Measurements from ENCODE around the gene RPA1. TPM values are rescaled to one million over a fixed set of nuclear protein-coding genes. Genes with fewer than 3 reads are reported as not detected.

Gene RPA1
- total RNA-seq, 2 donors from 2014 or later, result 63.4 to 105 TPM

- H3K27ac ChIP-seq, result no peak overlapping the region
- H3K27me3 ChIP-seq, result no peaks in the 10 kb centered on the region
- no peak overlapping the region for H3K9ac ChIP-seq (ENCODE audit: low read depth in 2 of 2, low read length in 2 of 2)
- intact Hi-C loops (cut with DNase I), result no loop called here
- DNase-seq, result no peak
- TF ChIP-seq, protein P1, sequence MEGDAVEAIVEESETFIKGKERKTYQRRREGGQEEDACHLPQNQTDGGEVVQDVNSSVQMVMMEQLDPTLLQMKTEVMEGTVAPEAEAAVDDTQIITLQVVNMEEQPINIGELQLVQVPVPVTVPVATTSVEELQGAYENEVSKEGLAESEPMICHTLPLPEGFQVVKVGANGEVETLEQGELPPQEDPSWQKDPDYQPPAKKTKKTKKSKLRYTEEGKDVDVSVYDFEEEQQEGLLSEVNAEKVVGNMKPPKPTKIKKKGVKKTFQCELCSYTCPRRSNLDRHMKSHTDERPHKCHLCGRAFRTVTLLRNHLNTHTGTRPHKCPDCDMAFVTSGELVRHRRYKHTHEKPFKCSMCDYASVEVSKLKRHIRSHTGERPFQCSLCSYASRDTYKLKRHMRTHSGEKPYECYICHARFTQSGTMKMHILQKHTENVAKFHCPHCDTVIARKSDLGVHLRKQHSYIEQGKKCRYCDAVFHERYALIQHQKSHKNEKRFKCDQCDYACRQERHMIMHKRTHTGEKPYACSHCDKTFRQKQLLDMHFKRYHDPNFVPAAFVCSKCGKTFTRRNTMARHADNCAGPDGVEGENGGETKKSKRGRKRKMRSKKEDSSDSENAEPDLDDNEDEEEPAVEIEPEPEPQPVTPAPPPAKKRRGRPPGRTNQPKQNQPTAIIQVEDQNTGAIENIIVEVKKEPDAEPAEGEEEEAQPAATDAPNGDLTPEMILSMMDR (IDR thresholded peaks at IDR 0.05), result no peak
- H3K9me3 ChIP-seq, result no peaks in the 10 kb centered on the region
- no peaks in the 10 kb centered on the region for H3K36me3 ChIP-seq
- H3K4me3 ChIP-seq, result no peak overlapping the region
- no peaks in the 10 kb centered on the region for H3K4me1 ChIP-seq
These were observed 100.5 kb downstream of the RPA1 start for GRCh38 chr17:1930337-1930645.

GRCh38 chr17:1931844-1932579, 102.2 kb downstream of the RPA1 start:
- no peak overlapping the region for H3K9ac ChIP-seq (ENCODE audit: low read depth in 2 of 2, low read length in 2 of 2)
- H3K9me3 ChIP-seq, result no peaks in the 10 kb centered on the region
- no peak overlapping the region for H3K27ac ChIP-seq
- no peaks in the 10 kb centered on the region for H3K4me1 ChIP-seq
- H3K4me3 ChIP-seq, result no peak overlapping the region
- DNase-seq, result peak; percentile 28
- TF ChIP-seq, protein P1 (IDR thresholded peaks at IDR 0.05), result no peak
- H3K36me3 ChIP-seq, result no peaks in the 10 kb centered on the region
- H3K27me3 ChIP-seq, result no peaks in the 10 kb centered on the region
- intact Hi-C loops (cut with DNase I), result no loop called here

GRCh38 chr17:1933875-1934715, 104.3 kb downstream of the RPA1 start:
- intact Hi-C loops (cut with DNase I), result no loop called here
- H3K4me1 ChIP-seq, result no peaks in the 10 kb centered on the region
- TF ChIP-seq, protein P1 (IDR thresholded peaks at IDR 0.05), result no peak
- no peaks in the 10 kb centered on the region for H3K9me3 ChIP-seq
- H3K36me3 ChIP-seq, result no peaks in the 10 kb centered on the region
- H3K27me3 ChIP-seq, result no peaks in the 10 kb centered on the region
- no peak overlapping the region for H3K9ac ChIP-seq (ENCODE audit: low read depth in 2 of 2, low read length in 2 of 2)
- no peak for DNase-seq
- no peak overlapping the region for H3K4me3 ChIP-seq
- no peak overlapping the region for H3K27ac ChIP-seq

DNA sequence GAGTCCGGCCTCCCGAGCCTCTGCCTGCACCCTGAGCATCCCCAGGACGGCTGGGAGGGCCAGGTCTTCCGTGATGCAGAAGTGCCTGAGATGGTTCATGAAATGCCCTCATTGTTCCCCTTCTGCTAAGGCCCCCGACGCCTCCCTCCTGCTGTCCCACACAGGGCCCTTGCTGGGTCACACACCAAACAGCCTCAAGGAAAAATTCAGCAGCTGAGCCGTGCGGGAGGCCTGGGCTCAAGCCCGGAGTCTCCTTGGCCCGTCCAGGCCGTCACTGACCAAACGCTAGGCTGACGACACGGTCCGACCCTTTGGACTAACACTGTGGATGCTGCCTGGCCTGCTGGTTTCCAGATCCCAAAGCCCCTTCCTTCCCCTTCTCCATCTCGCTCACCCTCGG, 105.1 kb downstream of the RPA1 start:
- Histone ChIP-seq H3K36me3 (no peaks in the 10 kb centered on the region), H3K9ac (ENCODE audit: low read depth in 2 of 2, low read length in 2 of 2) (no peak overlapping the region), H3K9me3 (no peaks in the 10 kb centered on the region), H3K27ac (no peak overlapping the region), H3K4me3 (no peak overlapping the region), H3K4me1 (no peaks in the 10 kb centered on the region), H3K27me3 (no peaks in the 10 kb centered on the region)
- TF ChIP-seq, protein P1 (IDR thresholded peaks at IDR 0.05), result no peak
- no peak for DNase-seq
- intact Hi-C loops (cut with DNase I), result no loop called here

DNA sequence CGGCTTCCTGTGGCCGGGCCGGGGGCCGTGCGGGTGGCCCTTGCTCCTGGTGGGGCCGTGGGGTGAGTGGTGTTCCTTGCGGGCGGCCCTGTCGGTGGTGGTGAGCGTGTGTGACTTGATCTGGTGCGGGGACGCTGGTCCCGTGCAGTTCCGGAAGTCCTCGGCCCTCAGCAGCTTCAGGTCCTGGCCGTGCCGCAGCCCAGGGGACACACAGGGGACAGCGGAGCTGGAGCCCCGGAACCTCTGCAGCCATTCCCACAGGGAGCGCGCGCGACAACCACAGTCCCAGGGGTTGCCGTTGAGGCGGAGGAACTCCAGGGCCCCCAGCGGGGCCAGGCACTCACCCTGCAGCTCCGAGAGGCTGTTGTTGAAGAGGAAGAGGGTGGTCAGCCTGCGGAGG, 107.0 kb downstream of the RPA1 start:
- intact Hi-C loops (cut with DNase I), result no loop called here
- DNase-seq, result no peak

More for the DNA sequence above, 107.0 kb downstream of the RPA1 start:
- TF ChIP-seq, protein P1 (IDR thresholded peaks at IDR 0.05), result no peak
- Histone ChIP-seq H3K27me3 (no peaks in the 10 kb centered on the region), H3K4me1 (no peaks in the 10 kb centered on the region), H3K4me3 (no peak overlapping the region), H3K27ac (no peak overlapping the region), H3K36me3 (no peaks in the 10 kb centered on the region), H3K9ac (ENCODE audit: low read depth in 2 of 2, low read length in 2 of 2) (no peak overlapping the region), H3K9me3 (no peaks in the 10 kb centered on the region)

All from colonic mucosa (tissue), 4 donors.